Panc1 (cell line): ENCODE data around the gene SEPTIN5. TPM values are rescaled to one million over a fixed set of nuclear protein-coding genes. Genes with fewer than 3 reads are reported as not detected.

Experiments
- ATAC-seq: fragments of 200-7000 bp; cut with Tn5 transposase; 2 replicates; pipeline ENCODE4 v1.9.1; 2020; ENCODE audit warnings: mild to moderate bottlenecking, moderate library complexity
- BruUV-seq: library from RNA; stranded (reverse); fragments of 400-500 nt; replicated peaks from 2 replicates; lab custom pipeline; 2021; lab: Mats Ljungman, UMichigan
- CTCF ChIA-PET: fragments of 300-600 bp; sonication (Branson Sonifier 250); formaldehyde crosslinking; loops from one replicate; lab custom pipeline; 2022; ENCODE audit warnings: antibody characterized with exemption; lab: Charles Lee
- POLR2A ChIA-PET: fragments of 300-600 bp; sonication (Branson Sonifier 250); formaldehyde crosslinking; loops from one replicate; lab custom pipeline; 2022; ENCODE audit warnings: antibody characterized with exemption; lab: Charles Lee
- DNase-seq: peaks from one replicate; pipeline ENCODE4 v3.0.0-alpha.2; 2010; ENCODE audit warnings: low read depth, low spot score
- H3K27ac ChIP-seq: 2 replicates; pipeline ENCODE4 v1.5.1; 2011; ENCODE audit warnings: mild to moderate bottlenecking, low read length, inconsistent platforms
- H3K27me3 ChIP-seq: fragments of 200-500 bp; sonication (Bioruptor generic); 2 replicates; pipeline ENCODE4 v1.6.0; 2014; ENCODE audit warnings: low read length, inconsistent platforms; ENCODE audit not compliant: control insufficient read depth, insufficient read depth
- H3K36me3 ChIP-seq: fragments of 200-500 bp; sonication (Bioruptor generic); 2 replicates; pipeline ENCODE4 v1.5.1; 2014; ENCODE audit warnings: inconsistent platforms, mild to moderate bottlenecking, low read length, moderate library complexity; ENCODE audit not compliant: control insufficient read depth, insufficient read depth
- H3K4me1 ChIP-seq: 2 replicates; pipeline ENCODE4 v1.5.1; 2011; ENCODE audit warnings: inconsistent platforms, mild to moderate bottlenecking, low read length, moderate library complexity; ENCODE audit not compliant: control insufficient read depth, insufficient read depth
- H3K4me3 ChIP-seq, 2 experiments: 2 replicates each; pipeline ENCODE4 v1.5.1; 2011 to 2012; ENCODE audit warnings: low read depth in 2 of 2, low read length in 2 of 2, mild to moderate bottlenecking in 2 of 2, inconsistent platforms in 1 of 2, moderate library complexity in 1 of 2
- H3K9me3 ChIP-seq: fragments of 200-500 bp; sonication (Bioruptor generic); 2 replicates; pipeline ENCODE4 v1.5.1; 2014; ENCODE audit warnings: low read depth, mild to moderate bottlenecking, inconsistent platforms, low read length, moderate library complexity; ENCODE audit not compliant: control insufficient read depth, insufficient read depth
- POLR2AphosphoS5 ChIP-seq: IDR thresholded peaks from 2 replicates; pipeline ENCODE4 v1.6.1; 2012; ENCODE audit warnings: mild to moderate bottlenecking, low read depth, low read length, moderate library complexity
- SIN3A ChIP-seq: IDR thresholded peaks from 2 replicates; pipeline ENCODE4 v1.6.1; 2012; ENCODE audit warnings: low read depth, mild to moderate bottlenecking, low read length, moderate library complexity, borderline replicate concordance; ENCODE audit not compliant: insufficient read depth
- TCF7L2 ChIP-seq: IDR thresholded peaks from 2 replicates; pipeline ENCODE4 v1.6.1; 2011; ENCODE audit warnings: mild to moderate bottlenecking, low read depth, low read length, inconsistent platforms
- in situ Hi-C: cut with HindIII; loops from 2 replicates; pipeline ENCODE4 v1.10.0; 2016; ENCODE audit warnings: low sequenced_read_pairs, low pct_unique_long_range_greater_than_20kb
- intact Hi-C: fragments of 100-400 bp; cut with micrococcal nuclease; formaldehyde crosslinking; loops from one replicate; pipeline ENCODE4 v1.10.0; 2022; ENCODE audit not compliant: unreplicated experiment
- total RNA-seq: library from RNA; stranded (reverse); gene quantifications from one replicate; pipeline ENCODE4 v1.2.1, GENCODE V29; 2021; ENCODE audit not compliant: unreplicated experiment
- TF ChIP-seq, protein P1 (sequence below): fragments of 450-650 bp; IDR thresholded peaks from 2 replicates; pipeline ENCODE4 v1.5.1; 2017; ENCODE audit warnings: mild to moderate bottlenecking
- TF ChIP-seq, protein P2 (sequence below), 2 experiments: IDR thresholded peaks; 2 replicates each; pipeline ENCODE4 v1.6.1; 2011 to 2012; ENCODE audit warnings: low read depth in 2 of 2, control low read depth in 1 of 2, low read length in 1 of 2, mild to moderate bottlenecking in 1 of 2, moderate library complexity in 1 of 2; ENCODE audit not compliant: insufficient read depth in 1 of 2

SEPTIN5 gene
- total RNA-seq, 1 experiment from 2014 or later = 17.2 TPM

DNA sequence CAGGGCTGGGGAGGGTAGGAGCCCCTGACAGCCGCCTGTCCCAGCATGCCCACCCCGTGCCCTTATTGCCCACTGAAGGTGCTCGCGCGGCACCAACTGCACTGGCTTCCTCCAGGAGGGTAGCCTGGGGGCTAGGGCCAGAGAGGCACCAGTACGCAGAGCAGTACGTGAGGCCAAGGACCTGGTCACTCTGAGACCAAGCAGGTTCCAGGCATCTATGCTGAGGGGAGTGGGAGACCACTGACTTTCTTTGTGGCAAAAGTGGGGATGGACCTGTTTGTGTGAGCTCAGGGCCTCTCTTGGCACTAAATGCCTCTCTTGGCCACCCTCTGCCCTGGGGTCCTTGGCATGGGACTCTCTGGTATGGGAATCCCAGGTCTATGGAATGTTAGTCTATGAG is 19.9 kb downstream of the SEPTIN5 start:
- Histone ChIP-seq H3K27me3 (no peaks in the 10 kb centered on the region), H3K4me3 (no peak overlapping the region), H3K4me1 (no peaks in the 10 kb centered on the region; the same call in 1 of the 2 replicates), H3K36me3 (no peaks in the 10 kb centered on the region), H3K27ac (no peak overlapping the region), H3K9me3 (no peaks in the 10 kb centered on the region)
- POLR2A ChIA-PET = no interaction called here
- TF ChIP-seq POLR2AphosphoS5 = no peak
- TF ChIP-seq TCF7L2 = no peak
- TF ChIP-seq, protein P1, sequence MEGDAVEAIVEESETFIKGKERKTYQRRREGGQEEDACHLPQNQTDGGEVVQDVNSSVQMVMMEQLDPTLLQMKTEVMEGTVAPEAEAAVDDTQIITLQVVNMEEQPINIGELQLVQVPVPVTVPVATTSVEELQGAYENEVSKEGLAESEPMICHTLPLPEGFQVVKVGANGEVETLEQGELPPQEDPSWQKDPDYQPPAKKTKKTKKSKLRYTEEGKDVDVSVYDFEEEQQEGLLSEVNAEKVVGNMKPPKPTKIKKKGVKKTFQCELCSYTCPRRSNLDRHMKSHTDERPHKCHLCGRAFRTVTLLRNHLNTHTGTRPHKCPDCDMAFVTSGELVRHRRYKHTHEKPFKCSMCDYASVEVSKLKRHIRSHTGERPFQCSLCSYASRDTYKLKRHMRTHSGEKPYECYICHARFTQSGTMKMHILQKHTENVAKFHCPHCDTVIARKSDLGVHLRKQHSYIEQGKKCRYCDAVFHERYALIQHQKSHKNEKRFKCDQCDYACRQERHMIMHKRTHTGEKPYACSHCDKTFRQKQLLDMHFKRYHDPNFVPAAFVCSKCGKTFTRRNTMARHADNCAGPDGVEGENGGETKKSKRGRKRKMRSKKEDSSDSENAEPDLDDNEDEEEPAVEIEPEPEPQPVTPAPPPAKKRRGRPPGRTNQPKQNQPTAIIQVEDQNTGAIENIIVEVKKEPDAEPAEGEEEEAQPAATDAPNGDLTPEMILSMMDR = no peak
- no peak for TF ChIP-seq SIN3A
- TF ChIP-seq, protein P2, sequence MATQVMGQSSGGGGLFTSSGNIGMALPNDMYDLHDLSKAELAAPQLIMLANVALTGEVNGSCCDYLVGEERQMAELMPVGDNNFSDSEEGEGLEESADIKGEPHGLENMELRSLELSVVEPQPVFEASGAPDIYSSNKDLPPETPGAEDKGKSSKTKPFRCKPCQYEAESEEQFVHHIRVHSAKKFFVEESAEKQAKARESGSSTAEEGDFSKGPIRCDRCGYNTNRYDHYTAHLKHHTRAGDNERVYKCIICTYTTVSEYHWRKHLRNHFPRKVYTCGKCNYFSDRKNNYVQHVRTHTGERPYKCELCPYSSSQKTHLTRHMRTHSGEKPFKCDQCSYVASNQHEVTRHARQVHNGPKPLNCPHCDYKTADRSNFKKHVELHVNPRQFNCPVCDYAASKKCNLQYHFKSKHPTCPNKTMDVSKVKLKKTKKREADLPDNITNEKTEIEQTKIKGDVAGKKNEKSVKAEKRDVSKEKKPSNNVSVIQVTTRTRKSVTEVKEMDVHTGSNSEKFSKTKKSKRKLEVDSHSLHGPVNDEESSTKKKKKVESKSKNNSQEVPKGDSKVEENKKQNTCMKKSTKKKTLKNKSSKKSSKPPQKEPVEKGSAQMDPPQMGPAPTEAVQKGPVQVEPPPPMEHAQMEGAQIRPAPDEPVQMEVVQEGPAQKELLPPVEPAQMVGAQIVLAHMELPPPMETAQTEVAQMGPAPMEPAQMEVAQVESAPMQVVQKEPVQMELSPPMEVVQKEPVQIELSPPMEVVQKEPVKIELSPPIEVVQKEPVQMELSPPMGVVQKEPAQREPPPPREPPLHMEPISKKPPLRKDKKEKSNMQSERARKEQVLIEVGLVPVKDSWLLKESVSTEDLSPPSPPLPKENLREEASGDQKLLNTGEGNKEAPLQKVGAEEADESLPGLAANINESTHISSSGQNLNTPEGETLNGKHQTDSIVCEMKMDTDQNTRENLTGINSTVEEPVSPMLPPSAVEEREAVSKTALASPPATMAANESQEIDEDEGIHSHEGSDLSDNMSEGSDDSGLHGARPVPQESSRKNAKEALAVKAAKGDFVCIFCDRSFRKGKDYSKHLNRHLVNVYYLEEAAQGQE (IDR thresholded peaks at IDR 0.05; ENCODE audit: insufficient read depth in 1 of 2, low read depth in 2 of 2, low read length in 1 of 2) = no peak
- CTCF ChIA-PET = no interaction called here
- no TSS peak for BruUV-seq
- intact Hi-C loops (no loop called here), in situ Hi-C loops (no loop called here)
- DNase-seq = no peak
- ATAC-seq = no peak

DNA sequence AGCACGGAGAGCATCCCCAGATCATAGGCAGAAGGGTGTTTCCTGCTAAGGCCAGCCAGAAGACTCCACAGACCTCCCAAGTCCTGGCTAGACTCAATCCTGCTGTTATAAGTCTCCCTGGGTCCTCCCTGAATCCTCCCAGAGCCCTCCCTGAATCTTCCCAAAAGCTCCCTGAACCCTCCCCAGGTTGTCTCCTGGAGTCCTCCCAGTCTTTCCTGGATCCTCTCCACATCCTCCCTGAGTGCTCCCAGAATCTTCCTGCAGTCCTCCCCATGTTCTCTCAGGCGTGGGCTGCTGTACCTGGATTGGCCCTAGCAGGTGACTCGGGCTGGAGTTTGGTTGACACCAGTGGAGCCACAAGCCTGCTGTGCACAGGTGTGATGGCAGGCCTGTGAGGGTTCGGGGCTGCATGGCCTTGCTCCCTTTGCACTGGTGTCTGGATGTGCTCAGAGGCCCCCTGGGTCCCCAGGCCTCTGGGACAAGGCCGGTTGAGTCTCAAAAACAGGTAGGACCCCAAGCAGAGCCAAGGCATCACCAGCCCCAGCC is 20.6 kb downstream of the SEPTIN5 start:
- ATAC-seq = no peak
- no peak overlapping the region for H3K4me3 ChIP-seq
- H3K27ac ChIP-seq = no peak overlapping the region
- CTCF ChIA-PET = no interaction called here
- H3K4me1 ChIP-seq = no peaks in the 10 kb centered on the region; the same call in 1 of the 2 replicates
- H3K9me3 ChIP-seq = no peaks in the 10 kb centered on the region
- BruUV-seq = no TSS peak
- no peaks in the 10 kb centered on the region for H3K27me3 ChIP-seq
- intact Hi-C loops = no loop called here
- no peak for DNase-seq
- H3K36me3 ChIP-seq = no peaks in the 10 kb centered on the region
- in situ Hi-C loops = no loop called here
- TF ChIP-seq, protein P2 (IDR thresholded peaks at IDR 0.05; ENCODE audit: insufficient read depth in 1 of 2, low read depth in 2 of 2, low read length in 1 of 2) = no peak
- TF ChIP-seq SIN3A = no peak
- TF ChIP-seq TCF7L2 = no peak
- POLR2A ChIA-PET = no interaction called here
